ENCODE data around the gene DCTN3.
A peak's percentile ranks its signal among the peaks of the same experiment; 100 is the strongest.

Gene DCTN3

GRCh38 chr9:34620061-34620994, at the start of gene DCTN3:
Gene DCTN3, minus strand, starts transcription at chr9:34620495. Its CDS starts 31 bp downstream, at chr9:34620464.
- peak; percentile 94 for DNase-seq (ENCODE audit: low spot score)

- peak; percentile 89 for DNase-seq (ENCODE audit: low spot score)
Observed at GRCh38 chr9:34665381-34666250, 45.3 kb upstream of the DCTN3 start.

- DNase-seq (ENCODE audit: low spot score), result no peak
Observed at GRCh38 chr9:34665067-34665380, 44.7 kb upstream of the DCTN3 start.

- DNase-seq (ENCODE audit: low spot score), result peak; percentile 60
Observed at GRCh38 chr9:34664281-34665066, 44.2 kb upstream of the DCTN3 start.

GRCh38 chr9:34663303-34663605, 43.0 kb upstream of the DCTN3 start:
- DNase-seq (ENCODE audit: low spot score), result no peak

GRCh38 chr9:34662526-34663302, 42.4 kb upstream of the DCTN3 start, which contains the start of gene CCL27:
Gene CCL27, minus strand, starts transcription at chr9:34662657. Its CDS starts 24 bp downstream, at chr9:34662633.
- no peak for DNase-seq (ENCODE audit: low spot score)

GRCh38 chr9:34659592-34660253, 39.4 kb upstream of the DCTN3 start:
- DNase-seq (ENCODE audit: low spot score), result no peak

GRCh38 chr9:34658461-34658860, 38.2 kb upstream of the DCTN3 start:
- DNase-seq (ENCODE audit: low spot score), result no peak

- DNase-seq (ENCODE audit: low spot score), result no peak
Observed at GRCh38 chr9:34656992-34657391, 36.7 kb upstream of the DCTN3 start.

- no peak for DNase-seq (ENCODE audit: low spot score)
Observed at GRCh38 chr9:34655394-34655793, 35.1 kb upstream of the DCTN3 start.

GRCh38 chr9:34654323-34655051, 34.2 kb upstream of the DCTN3 start:
- no peak for DNase-seq (ENCODE audit: low spot score)

- DNase-seq (ENCODE audit: low spot score), result no peak
Observed at GRCh38 chr9:34653151-34654072, 33.1 kb upstream of the DCTN3 start.

- DNase-seq (ENCODE audit: low spot score), result no peak
Observed at GRCh38 chr9:34652602-34653000, 32.3 kb upstream of the DCTN3 start.

GRCh38 chr9:34651876-34652601, 31.7 kb upstream of the DCTN3 start, which contains the start of gene IL11RA:
Gene IL11RA, plus strand, starts transcription at chr9:34652185. Its CDS starts 3,033 bp downstream, at chr9:34655218.
- peak; percentile 71 for DNase-seq (ENCODE audit: low spot score)

GRCh38 chr9:34651321-34651720, 31.0 kb upstream of the DCTN3 start:
- DNase-seq (ENCODE audit: low spot score), result no peak

- DNase-seq (ENCODE audit: low spot score), result no peak
Observed at GRCh38 chr9:34650816-34651215, 30.5 kb upstream of the DCTN3 start.

- no peak for DNase-seq (ENCODE audit: low spot score)
Observed at GRCh38 chr9:34648673-34649072, 28.4 kb upstream of the DCTN3 start.

GRCh38 chr9:34647651-34648050, 27.4 kb upstream of the DCTN3 start:
- no peak for DNase-seq (ENCODE audit: low spot score)
